UCSD-AML1 (cell line): Measurements from ENCODE around the gene PKD1L1.
"Not testable (repeated sequence)": the region's sequence is repeated elsewhere in the genome, so short reads cannot be mapped to it uniquely, and the experiment has no call there.

Experiments used
- DNase-seq: peaks from one replicate; lab custom pipeline; 2025; ENCODE audit not compliant: unreplicated experiment; lab: John Stamatoyannopoulos, UW

Gene PKD1L1

DNA sequence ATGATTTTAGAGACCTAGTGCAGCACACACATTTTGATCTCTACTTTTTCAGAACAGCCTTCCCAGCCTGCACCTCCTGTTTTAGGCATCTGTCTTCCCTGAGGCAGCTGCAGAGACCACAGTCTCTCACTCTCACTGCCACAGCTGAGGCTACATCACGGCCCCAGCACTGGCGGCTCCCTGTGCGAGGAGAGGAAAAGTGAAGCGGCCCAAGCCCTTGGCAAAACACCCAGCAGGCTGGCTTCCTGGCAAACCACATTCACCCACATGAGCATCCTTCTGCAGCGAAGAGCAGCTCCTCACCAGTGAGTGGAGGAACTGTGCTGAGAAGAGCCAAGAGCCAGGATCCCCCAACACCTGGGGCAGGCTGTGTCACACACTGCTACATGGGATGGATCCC, 17.2 kb upstream of the PKD1L1 start:
- DNase-seq, result no peak

DNA sequence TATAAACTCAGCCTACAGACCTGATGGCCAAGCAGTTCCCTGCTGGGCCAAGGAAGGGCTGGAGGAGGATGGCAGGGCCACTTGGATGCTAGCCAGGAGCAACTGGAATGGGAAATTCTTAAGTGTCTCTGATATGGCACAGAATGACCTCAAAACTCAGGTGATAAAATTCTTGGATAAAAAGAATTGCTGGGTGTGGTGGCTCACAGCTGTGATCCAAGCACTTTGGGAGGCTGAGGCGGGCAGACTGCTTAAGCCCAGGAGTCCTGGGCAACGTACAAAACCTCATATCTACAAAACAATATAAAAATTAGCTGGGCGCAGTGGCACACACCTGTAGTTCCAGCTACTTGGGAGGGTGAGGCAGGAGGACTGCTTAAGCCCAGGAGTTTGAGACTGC, 14.0 kb upstream of the PKD1L1 start:
- DNase-seq, result no peak

DNA sequence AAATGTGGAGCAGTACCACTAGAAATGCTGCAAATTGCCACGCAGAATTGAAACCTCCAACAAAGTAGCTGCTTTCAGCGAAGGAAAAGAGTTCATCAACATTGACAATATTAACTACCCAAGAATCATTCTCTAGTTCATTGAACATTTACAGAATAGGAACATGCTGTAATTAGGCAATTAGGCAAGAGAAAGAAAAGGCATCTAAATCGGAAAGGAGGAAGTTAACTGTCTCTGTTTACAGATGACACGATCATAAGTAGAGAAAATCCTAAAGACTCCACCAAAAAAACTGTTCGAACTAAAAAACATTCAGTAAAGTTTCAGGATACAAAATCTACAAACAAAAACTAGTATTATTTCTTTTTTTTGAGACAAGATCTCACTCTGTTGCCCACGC, 8.9 kb upstream of the PKD1L1 start:
- no peak for DNase-seq

DNA sequence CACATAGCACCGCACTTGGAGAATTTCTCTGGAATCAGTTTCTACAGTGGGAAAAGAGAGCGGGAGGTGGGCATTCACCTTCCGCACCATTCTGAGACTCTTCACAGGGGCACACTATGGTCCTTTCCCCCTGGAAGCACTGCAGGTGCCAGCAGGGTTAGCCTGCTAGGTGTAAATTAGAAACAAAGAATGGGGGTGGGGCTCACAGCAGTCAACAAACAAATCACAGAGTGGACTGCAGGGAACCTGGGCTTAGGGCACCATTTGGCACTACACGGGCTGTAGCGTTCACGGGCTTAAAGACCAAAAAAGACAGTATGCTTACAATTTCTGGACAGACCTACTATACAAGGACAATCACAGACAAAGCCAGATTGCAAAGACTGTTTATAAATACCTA, 8.0 kb upstream of the PKD1L1 start:
- DNase-seq, result no peak

DNA sequence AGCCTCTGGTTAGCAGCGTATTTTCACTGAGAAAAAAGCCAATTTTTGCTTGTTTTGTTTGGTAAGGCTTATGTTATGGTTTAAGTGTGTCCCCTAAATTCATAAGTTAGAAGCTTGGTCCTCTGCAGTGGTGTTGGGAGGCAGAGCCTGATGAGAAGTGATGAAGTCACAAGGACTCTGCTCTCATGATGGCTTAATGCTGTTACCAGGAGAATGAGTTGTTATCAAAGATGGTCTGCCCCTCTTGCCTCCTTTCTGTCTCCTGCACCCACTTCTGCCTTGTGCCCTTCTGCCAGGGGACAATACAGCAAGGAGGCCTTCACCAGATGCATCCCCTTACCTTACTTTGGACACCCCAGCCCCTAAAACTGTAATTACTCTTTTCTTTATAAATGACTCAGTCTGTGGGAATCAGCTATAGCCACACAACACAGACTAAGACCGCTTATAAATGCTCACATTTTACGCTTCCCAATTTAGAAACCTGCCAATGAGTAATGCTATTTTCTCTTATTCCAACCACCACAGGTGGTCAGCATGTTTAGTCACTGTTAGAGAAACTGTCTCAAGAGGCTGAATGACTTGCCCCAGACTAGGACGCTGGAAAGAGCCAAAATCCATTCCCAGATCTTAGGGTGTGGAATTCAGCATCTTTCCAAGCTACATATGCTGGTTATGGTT, 6.1 kb upstream of the PKD1L1 start:
- no peak for DNase-seq

DNA sequence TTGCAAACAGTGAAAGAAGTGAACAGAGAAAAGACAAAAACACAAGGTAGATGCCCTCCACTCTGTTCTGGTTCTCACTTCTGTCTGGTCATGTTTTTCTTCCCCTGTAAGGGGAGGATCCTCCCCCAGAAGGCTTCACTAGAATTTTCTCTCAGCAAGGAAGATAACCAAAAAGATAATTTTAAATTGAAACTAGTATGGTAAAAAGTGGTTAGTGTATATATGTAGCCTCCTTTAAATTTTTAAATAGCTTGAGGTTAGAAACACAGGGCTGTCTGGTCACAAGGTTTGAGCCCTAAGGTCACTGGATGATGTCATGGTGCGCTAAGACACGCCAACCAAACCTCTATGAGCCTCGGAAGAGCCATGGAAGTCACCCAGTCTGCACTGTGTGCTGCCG, 5.6 kb upstream of the PKD1L1 start:
- DNase-seq, result no peak

DNA sequence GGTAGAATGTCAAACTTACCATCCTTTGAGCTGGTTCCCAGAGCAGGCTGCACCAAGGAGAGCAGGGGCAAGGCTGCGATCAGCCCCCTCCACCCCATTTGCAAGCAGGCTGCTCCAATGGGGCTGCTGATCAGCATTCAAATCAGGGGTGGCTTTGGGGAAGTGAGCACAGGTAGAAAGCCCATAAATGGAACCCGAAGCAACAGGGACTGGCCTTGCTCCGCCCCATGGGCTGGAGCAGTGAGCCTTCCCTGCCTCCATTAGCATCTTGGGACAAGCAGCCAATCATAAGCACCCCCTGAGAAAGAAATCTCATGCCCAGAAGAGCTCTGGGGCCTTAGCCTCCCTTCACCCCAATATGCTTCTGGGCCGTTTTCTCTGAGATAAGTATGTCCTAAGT, 4.0 kb upstream of the PKD1L1 start:
- DNase-seq, result no peak

DNA sequence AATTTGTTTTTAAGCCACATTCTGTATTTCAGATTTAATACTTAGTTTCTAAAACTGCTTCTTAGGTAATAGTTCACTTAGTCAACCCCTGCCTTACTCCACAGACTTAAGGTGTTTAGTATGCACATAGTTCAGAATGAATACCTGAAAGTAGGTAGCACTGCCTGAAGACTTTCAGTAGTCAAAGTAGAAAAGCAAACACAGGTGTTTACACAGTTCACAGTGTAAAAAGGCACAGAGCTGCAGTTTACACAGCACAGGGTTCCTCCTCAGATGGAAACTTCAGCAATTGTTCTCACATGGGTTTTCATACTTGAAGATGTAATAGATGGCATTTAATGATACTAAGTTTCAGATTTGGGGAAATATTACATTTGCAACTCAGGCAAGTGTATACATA, 3.1 kb upstream of the PKD1L1 start:
- DNase-seq, result no peak

DNA sequence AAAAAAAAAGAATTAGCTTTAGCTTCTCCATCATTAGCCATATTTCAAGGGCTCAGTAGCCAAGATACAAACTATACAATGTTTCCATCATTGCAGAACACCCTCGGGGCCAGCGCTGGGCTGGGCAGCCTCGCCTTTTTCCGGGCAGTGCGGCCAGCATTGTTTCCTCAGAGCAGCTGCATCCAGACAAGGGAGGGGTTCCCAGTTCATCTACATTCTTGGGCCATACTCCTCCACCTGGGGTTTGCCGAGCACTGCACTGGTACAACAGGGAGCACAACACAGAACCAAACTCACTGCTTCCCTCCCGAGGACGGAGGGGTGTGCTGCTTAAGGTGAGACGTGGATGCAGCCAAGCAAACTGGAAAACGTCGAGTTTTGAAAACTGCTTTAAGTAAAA, 2.4 kb upstream of the PKD1L1 start:
- no peak for DNase-seq

DNA sequence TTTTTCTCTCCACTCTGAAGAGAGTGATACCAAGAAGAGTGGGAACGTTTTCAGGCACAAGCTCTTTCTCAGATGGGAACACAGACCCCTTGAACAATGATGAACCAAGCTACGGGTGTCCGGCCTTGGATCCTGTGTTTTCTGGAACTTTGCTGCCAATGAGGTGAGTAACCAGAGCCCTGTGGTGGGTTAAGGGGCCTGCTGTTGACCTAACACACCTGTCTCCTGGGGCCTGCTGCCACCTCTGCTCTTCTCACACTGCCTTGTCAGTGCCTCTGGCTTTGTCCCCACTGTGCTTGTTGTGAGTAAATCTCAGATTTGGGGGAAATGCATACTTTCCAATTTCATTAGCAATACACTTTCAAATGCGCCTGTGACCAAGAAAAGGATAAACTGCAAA, 1.4 kb upstream of the PKD1L1 start:
- no peak for DNase-seq

DNA sequence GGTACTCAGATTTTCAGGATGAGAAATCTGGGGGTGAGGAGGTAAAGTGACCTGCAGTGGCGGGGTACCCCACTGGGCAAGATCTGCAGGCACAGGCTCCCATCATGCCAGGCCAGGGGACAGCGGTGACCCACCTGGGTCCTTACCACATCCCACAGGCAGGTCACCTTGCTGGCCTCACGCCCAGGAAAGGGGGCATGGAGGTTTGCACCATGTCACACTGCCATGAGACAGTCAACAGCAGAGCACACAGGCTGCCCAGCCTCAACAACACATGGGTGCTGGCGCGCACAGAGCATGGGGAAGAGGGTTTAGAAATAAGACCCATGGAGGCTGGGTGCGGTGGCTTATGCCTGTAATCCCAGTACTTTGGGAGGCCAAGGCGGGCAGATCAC, 914 bp downstream of the PKD1L1 start:
- DNase-seq, result no peak

DNA sequence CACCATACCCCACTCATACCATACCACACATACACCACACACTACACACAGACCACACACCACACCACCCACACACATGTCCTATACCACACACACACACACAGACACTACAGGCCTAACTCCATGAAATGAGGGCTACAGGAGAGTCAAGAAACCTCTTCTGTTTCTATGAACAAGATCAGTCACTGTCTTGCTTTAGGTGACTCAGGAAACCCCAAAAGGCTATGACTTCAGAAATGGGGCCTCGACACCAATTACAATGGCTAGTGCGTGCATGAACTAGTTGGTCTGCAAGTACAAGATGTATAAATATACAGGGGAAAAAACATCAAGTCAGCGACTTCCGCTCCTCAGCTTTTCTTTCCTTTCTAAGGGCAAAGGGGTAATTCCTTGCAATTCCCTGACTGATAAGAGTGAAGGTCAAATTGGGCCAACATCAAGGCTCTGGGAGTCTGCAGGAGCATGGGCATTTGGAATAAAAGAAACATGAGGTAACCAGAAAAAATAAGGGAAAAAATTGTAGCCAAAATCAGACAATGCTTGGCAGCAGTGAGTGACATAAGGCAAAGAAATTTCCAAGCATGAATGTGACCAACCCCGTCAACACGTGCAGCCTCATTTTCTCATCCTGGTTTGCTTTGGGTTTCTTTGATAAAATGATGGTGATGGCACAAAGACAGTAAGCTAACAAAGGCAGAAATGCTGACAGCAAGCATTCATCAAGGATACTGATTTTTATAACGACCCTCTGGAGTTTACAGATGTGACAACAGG, 1.5 kb downstream of the PKD1L1 start:
- DNase-seq, result no peak

DNA sequence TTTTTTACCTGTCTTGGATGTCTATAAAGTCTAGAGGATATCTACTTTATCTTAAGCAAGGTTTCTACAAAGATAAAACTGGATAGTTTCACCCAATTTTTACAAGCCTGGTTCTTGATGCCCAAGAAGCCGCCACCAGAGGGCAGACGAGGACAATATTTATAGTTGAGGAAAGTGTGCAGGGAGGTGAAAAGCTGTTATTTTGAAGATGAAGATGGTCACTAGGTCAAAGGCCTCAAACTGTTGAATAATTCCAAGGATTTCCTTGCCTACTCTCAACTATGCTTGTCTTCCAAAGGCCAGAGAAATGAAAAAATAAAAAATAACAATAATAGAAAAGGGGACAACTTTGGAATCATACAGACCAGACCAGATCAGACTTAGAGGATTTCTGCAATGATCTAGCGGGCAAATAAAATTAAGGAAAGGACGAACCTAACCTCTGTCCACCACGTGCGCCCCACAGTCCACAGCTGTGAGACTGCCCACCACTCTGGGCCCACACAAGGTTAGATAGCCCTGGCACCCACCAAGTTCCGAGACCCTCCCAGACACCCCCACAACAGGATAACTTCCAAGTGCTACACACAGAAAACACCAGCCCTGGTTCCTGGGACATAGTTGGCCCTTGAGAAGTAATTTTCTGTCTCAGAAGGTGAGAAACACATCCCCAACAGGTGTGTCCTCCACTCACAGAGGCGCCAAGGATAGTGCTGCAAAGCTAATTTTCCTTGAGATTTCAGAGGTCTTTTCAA, 2.8 kb downstream of the PKD1L1 start:
- peak; percentile 24 for DNase-seq

DNA sequence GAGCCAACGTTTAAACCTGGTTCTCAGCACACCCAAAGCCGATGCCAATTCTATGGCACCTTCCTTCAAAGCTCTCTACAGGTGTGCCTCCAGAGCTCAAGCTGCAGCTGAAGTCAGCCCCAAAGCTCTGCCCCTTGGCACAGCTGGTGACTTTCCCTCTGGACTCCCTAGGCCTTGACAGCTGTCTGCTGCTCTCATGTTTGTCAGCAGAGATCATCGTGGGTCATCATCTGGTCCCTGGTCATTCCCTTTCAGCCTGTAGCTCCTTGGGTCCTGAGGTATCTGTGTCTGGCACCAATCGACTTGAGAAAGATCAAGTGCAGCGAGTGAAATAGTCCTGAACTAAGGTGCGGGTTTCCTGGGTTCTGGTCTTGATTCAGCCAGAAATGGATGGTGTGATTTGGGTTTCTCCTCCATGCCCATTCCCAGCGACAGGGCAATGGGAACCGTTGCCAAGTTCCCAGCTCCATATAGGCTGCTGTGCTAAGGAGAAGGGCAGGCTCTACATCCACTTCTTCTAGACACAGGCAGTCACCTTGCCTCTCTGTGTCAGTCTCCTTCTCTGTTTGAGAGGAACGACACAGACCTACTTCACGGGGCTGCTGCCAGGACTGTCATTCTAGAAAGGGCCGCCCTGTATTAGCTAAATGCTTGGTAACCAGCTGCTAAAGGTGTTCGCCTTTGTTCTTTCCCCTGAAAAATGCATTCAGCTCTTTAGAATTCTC, 3.6 kb downstream of the PKD1L1 start:
- DNase-seq, result no peak

DNA sequence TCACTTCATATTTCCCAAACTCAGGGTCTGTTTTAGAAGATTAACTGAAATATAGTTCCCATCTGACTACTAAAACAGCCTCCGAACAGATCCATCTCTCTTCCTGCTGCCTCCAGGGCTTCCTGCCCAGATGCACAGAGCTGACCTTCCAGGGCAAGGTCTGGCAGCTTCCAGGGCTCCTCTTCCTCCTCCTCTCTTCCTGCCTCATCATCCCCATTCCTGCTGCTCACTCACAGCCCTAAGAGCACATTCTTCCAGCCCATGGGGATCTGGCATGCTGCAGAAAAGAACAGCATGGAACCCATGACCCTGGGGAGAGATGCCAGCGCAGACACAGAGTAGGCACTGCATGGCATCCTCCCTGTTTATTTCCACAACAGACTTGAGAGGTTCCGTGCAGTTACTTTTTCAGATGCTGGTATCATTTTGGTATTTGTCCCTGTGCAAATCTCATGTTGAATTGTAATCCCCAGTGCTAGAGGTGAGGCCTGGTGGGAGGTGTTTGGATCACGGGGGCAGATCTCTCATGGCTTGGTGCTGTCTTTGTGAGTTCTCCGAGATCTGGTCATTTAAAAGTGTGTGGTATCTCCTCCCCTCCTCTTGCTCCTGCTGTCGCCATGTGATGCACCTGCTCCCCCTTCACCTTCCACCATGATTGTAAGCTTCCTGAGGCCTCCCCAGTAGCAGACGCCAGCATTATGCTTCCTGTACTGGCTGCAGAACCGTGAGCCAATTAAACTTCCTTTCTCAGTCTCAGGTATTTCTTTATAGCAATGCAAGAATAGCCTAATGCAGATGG, 4.4 kb downstream of the PKD1L1 start:
- no peak for DNase-seq

DNA sequence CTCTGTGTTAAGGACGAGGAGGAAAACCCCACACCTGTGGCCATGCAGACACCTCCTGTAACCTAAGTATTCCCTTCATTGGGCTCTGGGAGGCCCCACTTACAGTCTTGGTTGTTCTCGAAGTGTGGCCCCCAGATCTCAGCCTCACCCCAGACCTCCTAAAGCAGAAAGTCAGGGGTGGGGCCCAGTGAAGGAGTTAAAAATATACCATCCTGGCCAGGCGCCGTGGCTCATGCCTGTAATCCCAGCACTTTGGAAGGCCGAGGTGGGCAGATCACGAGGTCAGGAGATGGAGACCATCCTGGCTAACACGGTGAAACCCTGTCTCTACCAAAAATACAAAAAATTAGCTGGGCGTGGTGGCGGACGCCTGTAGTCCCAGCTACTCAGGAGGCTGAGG, 5.6 kb downstream of the PKD1L1 start:
- DNase-seq, result not testable (repeated sequence)

DNA sequence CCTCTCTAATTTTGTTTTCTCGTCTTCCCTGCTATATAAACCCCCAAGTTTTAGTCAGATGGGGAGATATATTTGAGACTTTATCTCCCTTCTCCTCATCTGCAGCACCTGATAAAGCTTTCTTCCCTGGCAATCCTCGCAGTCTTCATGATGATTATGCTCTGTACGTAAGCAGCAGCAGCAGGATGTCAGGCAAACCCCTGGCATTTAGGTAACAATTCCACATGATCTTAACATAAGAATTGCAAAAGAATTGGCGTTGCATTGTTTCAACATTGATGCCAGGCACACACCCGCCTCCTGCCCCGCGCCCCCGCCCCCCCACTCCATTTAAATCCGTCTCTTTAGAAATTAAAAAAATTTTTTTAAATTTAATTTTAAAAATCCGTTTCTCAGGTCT, 6.1 kb downstream of the PKD1L1 start:
- no peak for DNase-seq

DNA sequence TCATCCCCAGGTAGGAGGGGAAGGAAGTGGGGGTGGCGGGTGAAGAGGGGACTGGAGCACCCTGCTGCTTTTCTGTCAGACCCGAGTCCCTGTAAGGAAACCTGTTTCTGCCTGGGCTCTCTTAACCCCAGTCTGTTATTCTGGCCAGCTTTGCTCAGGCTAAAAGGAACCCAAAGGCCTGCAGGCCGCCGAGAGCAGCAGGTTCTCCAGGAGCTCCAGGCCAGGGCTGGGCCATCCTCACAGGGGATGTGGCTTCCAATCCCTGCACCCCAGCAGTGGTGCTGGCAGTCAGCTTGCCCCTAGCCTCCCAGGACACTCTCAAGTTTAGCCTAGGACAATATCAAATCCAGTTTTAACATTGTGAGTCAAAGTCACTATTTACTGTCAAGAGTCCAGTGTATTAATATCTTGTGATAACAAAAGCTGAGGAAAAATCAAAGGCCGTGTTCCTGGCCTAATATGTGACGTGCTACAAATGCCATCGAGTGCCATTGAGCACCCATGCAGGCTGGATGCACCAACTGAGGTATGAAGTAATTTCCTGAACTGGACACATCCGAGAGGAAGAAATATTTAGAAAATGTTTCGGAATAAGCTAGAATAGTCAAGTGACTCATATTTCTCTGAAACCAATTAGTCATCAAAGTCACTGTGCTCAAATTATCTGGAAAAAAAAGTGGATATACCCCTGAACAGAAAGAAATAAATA, 7.0 kb downstream of the PKD1L1 start:
- no peak for DNase-seq

DNA sequence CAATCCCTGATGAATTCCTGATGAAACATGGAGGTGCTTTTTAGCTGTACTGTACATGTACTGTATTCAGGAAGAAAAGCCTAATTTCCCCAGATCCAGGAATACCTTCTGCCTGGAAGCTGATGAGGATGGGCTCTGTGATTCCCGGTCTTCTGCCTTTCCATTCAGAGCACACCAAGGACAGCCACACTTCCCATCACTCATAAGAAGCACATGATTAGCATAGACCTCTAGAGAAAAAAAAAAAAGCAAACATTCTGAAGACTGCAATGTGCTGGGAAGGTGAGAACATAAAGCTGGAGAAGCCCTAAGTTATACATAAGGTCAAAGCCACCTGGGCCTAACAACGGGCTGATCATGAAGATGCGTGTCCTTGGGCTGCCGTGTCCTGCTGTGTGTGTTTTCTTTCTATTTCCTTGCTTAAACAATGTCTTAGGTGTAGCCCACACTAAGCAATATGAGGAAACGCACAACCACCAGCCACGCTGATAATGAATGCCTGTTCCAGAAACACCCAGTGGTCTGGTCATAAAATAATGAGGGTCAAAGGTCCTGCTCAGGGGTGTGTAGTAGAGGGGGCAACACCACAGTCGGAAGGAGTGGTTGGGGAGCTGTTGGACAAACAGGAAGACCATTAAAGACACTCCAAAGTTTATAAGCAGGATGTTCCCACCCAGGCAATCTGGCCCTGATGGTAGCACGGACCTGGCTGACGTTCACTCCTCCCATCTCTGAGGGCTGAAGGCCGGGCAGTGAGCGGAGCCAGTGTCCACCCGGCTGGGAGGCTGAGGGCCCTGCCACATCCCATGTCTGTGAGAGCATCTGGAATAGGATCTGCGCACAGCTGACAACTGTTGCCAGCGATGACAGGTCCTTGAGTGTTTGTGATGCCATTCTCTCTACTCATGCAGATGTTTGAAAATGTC, 7.9 kb downstream of the PKD1L1 start:
- no peak for DNase-seq
